HG03469 (cell line): ENCODE results near the gene ARHGAP11A.
A peak's percentile ranks its signal among the peaks of the same experiment; 100 is the strongest.
"Not testable (repeated sequence)": the region's sequence is repeated elsewhere in the genome, so short reads cannot be mapped to it uniquely, and the experiment has no call there.

Experiments
- ATAC-seq: cut with Tn5 transposase; IDR thresholded peaks from one replicate; pipeline ENCODE4 v1.9.1; 2021; ENCODE audit warnings: mild to moderate bottlenecking, moderate library complexity, moderate number of reproducible peaks; ENCODE audit not compliant: unreplicated experiment

Gene ARHGAP11A, protein sequence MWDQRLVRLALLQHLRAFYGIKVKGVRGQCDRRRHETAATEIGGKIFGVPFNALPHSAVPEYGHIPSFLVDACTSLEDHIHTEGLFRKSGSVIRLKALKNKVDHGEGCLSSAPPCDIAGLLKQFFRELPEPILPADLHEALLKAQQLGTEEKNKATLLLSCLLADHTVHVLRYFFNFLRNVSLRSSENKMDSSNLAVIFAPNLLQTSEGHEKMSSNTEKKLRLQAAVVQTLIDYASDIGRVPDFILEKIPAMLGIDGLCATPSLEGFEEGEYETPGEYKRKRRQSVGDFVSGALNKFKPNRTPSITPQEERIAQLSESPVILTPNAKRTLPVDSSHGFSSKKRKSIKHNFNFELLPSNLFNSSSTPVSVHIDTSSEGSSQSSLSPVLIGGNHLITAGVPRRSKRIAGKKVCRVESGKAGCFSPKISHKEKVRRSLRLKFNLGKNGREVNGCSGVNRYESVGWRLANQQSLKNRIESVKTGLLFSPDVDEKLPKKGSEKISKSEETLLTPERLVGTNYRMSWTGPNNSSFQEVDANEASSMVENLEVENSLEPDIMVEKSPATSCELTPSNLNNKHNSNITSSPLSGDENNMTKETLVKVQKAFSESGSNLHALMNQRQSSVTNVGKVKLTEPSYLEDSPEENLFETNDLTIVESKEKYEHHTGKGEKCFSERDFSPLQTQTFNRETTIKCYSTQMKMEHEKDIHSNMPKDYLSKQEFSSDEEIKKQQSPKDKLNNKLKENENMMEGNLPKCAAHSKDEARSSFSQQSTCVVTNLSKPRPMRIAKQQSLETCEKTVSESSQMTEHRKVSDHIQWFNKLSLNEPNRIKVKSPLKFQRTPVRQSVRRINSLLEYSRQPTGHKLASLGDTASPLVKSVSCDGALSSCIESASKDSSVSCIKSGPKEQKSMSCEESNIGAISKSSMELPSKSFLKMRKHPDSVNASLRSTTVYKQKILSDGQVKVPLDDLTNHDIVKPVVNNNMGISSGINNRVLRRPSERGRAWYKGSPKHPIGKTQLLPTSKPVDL

DNA sequence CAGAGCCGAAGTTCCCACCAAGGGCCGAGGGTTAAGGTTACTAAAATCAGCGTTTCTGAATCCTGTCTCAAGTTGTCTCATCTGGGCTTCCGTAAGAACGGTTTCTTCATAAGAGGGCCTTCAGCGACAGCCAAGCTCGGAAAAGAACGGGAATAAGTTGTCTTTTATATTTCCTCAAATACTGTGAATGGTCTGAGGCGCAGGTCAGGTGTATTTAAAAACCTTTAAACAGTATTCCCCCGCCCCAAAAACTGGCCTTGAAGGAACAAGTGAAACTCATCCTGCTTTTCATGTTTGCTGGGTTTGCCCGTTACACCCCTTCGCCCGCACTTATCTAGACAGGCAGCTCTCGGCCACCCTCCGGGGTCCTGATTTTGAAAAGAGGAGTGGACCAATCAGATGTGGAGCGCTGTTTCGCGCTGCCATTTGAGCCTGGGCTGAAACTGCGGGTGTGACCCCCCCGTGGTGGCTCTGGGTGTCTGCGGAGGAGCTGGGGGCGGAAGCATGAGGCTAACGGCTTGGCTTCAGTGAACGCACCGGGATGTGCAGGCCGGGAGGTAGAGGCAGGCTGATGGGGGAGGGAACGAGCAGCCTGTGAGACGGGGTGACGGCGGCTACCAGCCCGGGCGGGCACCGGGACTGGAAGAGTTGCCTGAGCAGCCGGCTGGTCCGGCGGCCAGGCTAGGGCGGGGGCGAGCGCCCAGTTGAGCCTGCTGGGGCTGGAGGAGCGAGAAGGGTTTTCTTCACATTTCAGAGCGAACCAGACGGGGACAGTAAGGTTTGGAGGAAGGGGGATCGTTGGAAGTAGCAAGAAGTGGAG, at the start of gene ARHGAP11A:
Gene ARHGAP11A (plus strand): TSS at position 454 of the 820 bp plus-strand sequence. CDS start 708 bp downstream, outside the sequence.
- ATAC-seq: peak; percentile 55

DNA sequence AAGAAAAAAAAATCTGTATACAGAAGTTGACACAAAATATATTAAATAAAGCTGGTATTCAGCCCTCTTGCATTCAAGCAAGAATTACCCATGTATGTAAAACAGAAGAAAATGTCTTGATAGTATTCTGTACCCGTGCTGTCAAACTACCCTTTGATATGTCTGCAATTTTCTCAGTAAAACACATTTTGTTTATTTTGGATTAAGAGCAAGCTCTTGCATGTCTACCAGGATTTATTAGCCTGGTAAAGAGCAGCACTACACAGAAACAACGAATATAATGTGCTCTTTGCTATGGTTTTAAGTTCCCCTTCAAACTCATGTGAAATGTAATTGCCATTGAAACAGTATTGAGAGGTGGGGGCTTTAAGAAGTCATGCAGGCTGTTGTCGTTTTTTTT, 46.3 kb upstream of the ARHGAP11A start:
- not testable (repeated sequence) for ATAC-seq

DNA sequence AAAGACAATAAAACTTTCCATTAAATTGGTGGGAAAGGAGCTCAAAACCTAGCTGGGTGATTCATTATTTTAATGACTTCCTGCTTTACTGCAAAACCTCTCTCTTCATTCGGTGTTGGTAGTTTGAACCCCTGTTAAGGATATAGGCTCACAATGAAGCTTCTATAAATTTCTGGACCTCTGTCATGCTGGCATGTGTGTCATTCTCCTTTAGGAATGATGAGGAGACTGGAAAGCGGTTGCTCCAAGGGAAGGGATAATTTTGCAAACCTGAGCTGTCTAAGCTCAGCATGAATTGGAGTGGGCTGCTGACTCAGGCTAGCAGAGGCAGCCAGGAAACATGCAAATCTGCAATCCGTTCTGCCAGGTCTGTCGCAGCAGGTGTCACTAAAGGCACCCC, 36.8 kb upstream of the ARHGAP11A start:
- ATAC-seq: not testable (repeated sequence)

DNA sequence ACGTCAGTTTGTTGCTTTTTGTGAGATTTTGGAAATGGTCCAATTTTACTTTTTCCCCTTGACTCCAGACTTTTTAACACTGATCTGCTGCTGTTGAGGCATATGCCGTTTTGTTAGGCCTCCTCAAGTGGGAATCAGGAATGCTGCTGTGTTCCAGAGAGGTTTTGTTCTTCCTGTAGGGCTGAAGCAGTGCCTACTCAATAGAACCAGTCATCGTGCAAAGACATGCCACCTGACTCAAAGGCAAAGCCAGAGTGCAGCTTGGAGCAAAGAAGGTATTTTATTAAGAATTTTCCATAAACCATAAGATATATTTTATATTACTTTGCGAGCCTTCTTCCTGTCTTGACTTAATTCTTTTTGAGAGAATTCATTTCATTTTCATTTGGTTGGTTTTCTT, 29.5 kb upstream of the ARHGAP11A start:
- ATAC-seq: not testable (repeated sequence)

DNA sequence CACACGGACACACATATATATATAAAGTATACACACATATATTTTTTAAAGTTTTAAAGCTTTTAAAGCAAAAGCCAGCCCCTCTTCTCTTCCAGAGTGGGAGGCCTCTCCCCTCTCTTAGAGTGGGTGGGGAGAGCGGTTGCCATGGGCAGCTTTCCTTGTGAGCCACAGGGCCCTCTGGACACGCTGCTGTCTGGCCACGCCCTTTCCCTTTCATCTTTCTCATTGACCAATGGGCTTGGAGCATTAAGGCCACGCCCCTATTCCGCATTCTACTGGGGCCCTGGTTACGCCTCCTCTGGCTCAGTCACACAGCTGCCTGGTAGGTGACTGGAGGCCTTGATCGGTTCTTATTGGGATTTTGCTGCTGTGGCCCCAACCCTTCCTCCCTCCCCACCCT, 22.2 kb upstream of the ARHGAP11A start, which contains the start of gene GOLGA8N:
Gene GOLGA8N (plus strand): TSS at position 306 of the 400 bp plus-strand sequence.
- ATAC-seq: not testable (repeated sequence)

DNA sequence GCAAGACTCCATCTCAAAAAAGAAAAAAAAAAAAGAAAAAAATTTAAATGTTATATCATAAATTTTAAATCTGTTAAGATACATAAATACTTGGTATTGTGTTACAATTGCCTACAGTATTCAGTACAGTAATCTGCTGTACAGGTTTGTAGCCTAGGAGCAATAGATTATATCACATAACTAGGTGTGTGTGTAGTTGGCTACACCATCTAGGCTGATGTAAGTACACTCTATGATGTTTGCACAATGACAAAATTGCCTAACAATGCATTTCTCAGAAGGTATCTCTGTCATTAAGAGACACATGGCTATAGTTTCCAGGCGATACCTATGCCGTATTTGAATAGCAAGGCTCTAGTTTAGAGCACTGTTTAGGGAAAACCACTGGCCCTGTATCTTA, 5.8 kb upstream of the ARHGAP11A start:
- ATAC-seq: not testable (repeated sequence)

DNA sequence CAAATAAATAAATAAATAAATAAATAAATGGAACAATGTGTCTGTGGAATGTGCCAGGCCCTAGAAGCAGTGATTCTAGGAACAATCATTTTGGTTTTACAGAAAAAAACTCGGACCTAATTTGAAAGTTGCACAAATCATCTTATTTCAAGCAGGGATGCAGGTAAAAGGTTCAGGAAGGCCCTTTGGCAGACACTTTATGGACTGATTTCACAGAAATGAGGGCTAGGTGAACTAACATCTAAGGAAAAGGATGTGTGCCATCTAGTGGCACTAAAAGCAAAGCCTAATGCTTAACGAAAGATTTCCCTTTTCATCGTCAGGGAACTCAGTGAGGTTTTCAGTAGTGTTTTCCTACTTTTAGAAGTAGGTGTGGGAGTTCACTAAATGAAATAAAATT, 4.6 kb upstream of the ARHGAP11A start:
- ATAC-seq: not testable (repeated sequence)

DNA sequence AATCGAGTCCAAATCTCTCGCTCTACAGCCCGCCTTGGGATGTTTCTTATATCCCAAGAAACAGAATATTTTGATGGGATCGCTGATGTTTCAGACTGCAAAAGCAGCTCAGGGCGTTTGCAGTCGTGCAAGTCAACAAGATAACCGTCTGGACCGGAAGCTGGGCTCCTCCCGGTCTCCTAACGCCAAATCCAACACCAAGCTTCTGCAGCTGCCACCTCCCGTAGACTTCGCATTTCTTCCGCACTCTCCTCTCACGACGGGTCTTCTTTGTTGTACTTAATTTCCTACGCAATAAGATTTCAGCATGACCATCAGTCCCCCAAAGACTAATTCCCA, 623 bp upstream of the ARHGAP11A start:
- ATAC-seq: peak; percentile 9

DNA sequence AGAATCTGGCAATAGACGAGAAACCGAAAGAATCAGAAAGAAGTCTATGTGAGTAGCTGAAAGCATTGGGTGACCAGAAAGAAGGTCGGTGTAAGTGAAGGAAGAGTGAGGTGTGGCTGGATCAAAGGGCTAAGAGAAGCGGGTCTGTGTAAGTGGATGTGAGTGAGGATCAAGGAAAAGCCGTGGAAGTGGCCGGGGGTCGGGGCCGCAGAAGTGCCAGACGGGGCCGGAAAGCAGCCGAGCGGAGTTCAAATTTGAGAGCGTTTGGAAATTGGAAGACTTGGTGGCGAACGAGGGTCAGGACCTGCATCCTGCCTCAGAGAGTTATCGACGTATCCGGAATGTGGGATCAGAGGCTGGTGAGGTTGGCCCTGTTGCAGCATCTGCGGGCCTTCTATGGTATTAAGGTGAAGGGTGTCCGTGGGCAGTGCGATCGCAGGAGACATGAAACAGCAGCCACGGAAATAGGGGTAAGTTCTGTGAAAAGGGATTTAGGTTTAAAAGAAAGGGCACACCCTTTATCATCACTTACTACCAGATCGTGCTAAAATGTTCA, 645 bp downstream of the ARHGAP11A start:
- peak; percentile 5 for ATAC-seq

DNA sequence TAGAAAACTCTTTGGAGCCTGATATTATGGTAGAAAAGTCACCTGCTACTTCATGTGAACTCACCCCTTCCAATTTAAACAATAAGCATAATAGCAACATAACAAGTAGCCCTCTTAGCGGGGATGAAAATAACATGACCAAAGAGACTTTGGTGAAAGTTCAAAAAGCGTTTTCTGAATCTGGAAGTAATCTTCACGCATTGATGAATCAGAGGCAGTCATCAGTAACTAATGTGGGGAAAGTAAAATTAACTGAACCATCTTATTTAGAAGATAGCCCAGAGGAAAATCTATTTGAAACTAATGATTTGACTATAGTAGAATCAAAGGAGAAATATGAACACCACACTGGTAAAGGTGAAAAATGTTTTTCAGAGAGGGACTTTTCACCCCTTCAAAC, 21.1 kb downstream of the ARHGAP11A start:
- no peak for ATAC-seq

DNA sequence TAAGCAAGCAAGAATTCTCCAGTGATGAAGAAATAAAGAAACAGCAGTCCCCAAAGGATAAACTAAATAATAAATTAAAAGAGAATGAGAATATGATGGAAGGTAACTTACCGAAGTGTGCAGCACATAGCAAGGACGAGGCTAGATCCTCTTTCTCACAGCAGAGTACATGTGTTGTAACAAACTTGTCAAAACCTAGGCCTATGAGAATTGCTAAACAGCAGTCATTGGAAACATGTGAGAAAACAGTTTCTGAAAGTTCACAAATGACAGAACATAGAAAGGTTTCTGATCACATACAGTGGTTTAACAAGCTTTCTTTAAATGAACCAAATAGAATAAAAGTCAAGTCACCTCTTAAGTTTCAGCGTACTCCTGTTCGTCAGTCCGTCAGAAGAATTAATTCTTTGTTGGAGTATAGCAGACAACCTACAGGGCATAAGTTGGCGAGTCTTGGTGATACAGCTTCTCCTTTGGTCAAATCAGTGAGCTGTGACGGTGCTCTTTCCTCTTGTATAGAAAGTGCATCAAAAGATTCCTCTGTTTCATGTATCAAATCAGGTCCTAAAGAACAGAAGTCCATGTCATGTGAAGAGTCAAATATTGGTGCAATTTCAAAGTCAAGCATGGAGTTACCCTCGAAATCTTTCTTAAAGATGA, 21.7 kb downstream of the ARHGAP11A start:
- ATAC-seq: no peak

DNA sequence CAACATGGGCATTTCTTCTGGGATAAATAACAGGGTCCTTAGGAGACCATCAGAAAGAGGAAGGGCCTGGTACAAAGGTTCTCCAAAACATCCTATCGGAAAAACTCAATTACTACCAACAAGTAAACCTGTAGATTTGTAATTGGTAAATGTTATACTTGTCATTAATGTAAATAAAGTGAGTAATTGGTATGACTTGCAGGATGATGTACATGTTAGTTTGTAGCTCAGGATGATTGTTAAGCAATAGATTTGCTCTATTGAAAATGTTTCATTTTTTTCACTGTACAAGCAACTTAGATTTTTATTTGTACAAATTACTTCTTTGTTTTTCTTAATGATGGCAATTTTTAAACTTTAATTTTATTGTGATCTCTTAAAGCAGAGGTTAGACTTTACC, 22.4 kb downstream of the ARHGAP11A start:
- no peak for ATAC-seq

DNA sequence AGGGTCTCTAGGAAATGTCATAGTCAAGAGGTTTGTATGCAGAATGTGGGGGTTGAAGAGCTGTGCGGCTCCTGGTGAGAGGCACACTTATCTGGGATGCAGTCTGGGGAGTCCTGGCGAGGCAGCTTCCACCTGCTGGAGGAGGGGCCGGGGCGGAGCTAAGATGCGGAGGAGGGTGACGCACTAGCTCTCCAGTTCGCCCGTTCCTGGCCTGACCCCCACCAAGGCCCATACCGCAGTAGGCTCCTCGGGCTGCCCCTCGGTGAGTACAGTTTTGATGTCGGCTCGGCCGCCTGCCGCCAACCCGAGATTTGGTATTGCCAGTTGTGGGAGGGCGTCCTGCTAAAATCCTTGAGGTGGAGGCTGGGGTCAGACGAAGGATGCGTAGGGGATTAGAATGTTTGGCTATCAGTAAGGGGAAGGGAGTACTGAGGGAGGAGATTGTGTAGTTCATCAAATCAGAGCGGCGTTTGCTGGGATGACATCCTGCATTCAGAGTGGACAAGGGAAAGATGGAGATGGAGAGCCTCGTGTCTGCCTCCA, 26.3 kb downstream of the ARHGAP11A start, which contains the start of gene SCG5:
Gene SCG5 (plus strand): TSS at position 194 of the 543 bp plus-strand sequence. CDS start 1,883 bp downstream, outside the sequence.
- ATAC-seq: no peak

DNA sequence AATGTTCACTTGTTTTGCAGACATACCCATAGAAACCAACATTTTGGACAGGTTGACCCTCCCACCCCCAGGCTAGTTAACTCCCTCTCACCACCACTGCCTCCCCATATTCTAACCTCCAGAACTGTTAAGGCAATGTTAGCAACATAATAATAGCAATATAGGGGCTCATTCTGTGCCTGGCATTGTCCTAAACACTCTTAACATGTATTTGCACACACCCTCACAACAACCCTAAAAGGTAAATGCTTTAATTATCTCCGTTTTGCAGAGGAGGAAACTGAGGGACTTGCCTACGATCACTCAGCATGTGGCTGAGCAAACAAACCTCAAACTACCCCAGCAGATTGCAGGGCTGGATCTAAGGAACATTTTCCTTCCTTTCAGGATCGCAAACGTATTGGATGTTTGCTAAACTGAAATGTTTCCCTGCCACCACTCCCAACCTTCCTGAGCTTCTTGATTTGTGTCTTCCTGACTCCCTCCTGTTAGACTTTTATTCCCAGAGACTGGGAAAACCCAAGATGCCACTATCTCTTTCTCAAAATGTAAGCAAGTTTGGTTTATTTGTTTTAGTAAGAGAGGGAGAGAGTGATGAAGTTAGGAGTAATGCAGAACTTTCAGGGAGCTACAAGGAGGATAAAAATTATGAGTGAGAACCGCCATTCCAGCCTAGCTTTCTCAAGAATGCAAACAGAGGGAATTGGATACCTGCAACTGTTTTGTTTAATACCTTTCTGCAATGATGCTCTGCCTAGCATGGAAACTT, 27.5 kb downstream of the ARHGAP11A start:
- no peak for ATAC-seq

DNA sequence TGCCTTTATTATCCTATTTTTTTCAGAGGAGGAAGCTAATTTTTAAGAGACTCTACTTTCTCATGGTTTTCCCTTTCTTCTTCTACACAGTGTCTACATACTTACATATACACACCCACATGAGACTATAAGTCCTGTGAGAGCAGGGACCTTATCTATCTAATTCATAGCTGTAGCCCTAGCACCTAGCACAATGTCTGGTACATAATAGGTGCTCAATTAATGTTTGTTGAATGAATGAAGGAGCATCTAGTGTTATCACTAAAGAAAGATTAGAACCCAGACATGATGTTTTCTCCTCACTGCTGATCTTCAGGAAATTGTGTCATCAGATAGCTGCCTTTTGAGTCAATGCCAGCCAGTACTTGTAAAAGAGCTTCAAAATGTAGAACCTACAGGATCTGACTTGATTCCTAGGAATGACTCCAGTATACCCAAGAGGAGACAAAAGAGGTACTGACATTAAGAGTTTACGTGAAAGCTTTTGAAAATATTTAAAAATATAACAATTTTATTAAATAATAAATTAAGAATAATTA, 28.7 kb downstream of the ARHGAP11A start:
- ATAC-seq: no peak

DNA sequence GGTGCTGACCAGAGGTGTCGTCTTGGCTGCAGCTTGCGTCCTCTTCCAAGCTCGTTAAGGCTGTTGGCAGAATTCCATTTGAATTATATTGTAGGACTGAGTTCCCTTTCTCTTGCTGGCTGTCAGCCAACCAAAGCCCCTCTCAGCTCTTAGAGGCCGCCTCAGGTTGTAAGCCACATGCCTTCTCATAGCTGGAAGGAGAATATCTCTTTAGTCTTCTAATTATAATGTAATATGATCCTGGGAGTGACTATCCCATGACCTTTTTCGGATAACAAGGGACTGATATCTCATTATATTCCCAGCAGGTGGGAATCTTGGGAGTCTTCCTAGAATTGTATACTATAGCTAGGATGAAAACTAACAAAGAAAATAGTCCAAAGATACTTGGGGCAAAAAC, 31.0 kb downstream of the ARHGAP11A start:
- ATAC-seq: no peak

DNA sequence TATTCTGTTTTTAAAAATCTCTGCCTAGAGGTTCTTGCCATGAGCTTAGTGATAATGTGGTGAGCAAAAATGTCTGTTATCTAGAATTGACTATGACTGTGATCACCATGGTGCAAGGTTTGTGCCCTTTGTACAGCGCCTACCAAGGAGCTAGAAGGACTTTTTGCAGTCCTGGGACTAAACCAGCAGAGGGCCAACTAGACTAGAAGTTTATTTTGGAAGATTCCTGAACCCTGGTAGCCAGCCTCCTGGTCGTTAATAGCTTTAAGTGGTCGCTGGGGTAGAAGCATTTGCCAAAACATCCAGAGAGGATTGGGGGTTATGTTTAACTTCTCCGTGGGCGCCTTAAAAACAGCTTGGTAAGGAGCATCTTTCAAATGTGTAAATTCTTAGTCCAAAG, 34.0 kb downstream of the ARHGAP11A start:
- no peak for ATAC-seq

DNA sequence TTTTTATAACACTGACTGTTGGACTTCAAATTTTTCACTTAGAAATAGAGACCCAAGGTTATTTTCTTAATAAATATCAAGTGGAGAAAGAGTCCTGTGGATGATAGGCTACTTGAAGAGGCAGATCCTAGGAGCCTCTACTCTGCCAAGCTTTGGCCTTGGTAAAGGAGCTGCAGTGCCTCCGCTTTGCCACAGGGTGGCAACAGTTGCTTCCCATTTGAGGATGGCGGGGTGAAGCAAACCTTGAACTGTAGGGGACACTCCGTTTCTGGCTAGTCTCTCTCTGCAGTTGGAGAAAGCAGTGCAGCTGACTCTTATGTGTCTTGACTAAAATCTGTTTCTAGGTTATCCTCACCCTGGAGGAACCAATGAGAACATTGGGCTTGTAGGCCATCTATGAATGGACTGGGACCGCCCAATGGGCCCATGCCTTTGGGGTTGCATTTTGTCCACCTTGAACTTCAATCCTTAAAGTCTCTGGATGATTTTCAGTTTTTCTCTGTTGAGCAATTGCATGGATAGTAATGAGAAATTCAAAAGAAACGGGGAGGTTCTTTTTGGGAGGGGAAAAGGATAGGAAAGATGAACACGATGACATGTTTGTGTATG, 36.0 kb downstream of the ARHGAP11A start:
- ATAC-seq: peak; percentile 60
